Calu3 (cell line): ENCODE data around the gene METTL9. TPM values are rescaled to one million over a fixed set of nuclear protein-coding genes. Genes with fewer than 3 reads are reported as not detected.
A peak's percentile ranks its signal among the peaks of the same experiment; 100 is the strongest.
"Not testable (repeated sequence)": the region's sequence is repeated elsewhere in the genome, so short reads cannot be mapped to it uniquely, and the experiment has no call there.

ENCODE experiments used
- BruUV-seq: library from RNA; stranded (reverse); fragments of 400-500 nt; replicated peaks from 2 replicates; lab custom pipeline; 2021; lab: Mats Ljungman, UMichigan
- CTCF ChIA-PET: fragments of 300-600 bp; sonication (Branson Sonifier 250); formaldehyde crosslinking; loops from one replicate; lab custom pipeline; 2022; ENCODE audit warnings: antibody characterized with exemption; lab: Charles Lee
- DNase-seq: peaks from one replicate; pipeline ENCODE4 v3.0.0; 2022
- H3K27ac Mint-ChIP-seq: one replicate; pipeline ENCODE4 v1.8.0; 2022; ENCODE audit warnings: mixed read lengths; ENCODE audit not compliant: unreplicated experiment
- H3K27me3 Mint-ChIP-seq: one replicate; pipeline ENCODE4 v1.8.0; 2022; ENCODE audit warnings: mixed read lengths; ENCODE audit not compliant: unreplicated experiment
- H3K36me3 Mint-ChIP-seq: one replicate; pipeline ENCODE4 v1.8.0; 2022; ENCODE audit warnings: mild to moderate bottlenecking, moderate library complexity, mixed read lengths; ENCODE audit not compliant: insufficient read depth, unreplicated experiment
- H3K4me1 Mint-ChIP-seq: one replicate; pipeline ENCODE4 v1.8.0; 2022; ENCODE audit warnings: mild to moderate bottlenecking, low read depth, mixed read lengths; ENCODE audit not compliant: unreplicated experiment
- H3K4me3 Mint-ChIP-seq: one replicate; pipeline ENCODE4 v1.8.0; 2022; ENCODE audit warnings: mild to moderate bottlenecking, low read depth, moderate library complexity, mixed read lengths; ENCODE audit not compliant: unreplicated experiment
- H3K9me3 Mint-ChIP-seq: one replicate; pipeline ENCODE4 v1.8.0; 2022; ENCODE audit warnings: low read depth, mixed read lengths; ENCODE audit not compliant: unreplicated experiment
- intact Hi-C: fragments of 100-400 bp; cut with micrococcal nuclease; formaldehyde crosslinking; loops from one replicate; pipeline ENCODE4 v1.10.0; 2022; ENCODE audit not compliant: unreplicated experiment
- total RNA-seq: library from RNA; stranded (reverse); gene quantifications from 2 replicates; pipeline ENCODE4 v1.2.3, GENCODE V29; 2022
- TF ChIP-seq, protein P1 (sequence below): fragments of 200-600 bp; IDR thresholded peaks from one replicate; pipeline ENCODE4 v1.8.0; 2022; ENCODE audit warnings: antibody characterized with exemption; ENCODE audit not compliant: unreplicated experiment

The METTL9 gene
- total RNA-seq, 1 experiment from 2014 or later = 109 TPM

DNA sequence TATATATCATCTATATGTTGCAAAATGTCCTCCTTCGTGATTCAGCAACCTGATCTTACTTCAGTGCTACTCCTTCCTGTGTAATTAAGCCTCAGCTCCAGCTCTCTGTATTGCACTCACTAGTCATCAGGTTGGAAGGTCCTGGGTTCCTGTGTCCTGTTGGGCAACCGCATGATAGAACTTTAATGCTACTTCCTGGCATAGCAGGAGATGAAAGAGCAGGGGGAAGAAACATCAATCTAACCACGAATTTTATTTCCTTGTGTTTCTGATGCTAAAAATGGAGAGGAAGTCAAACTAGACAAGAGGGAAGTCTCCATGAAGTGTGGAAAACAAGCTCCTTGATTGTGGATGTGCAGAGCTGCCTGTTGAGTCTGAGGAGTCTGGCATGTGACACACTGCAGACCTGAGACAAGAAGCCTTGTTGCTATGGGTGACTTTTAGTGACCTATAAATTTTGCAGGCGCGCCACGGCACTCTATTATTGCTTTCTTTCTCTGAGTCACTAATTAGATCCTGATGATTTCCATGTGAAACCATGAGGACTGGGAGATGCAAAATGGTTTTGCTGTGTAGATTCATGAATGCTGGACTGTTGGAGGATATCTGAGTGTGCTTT, 27.4 kb downstream of the METTL9 start:
- intact Hi-C loops = loop anchor here (1.0 kb wide), 1 partner anchor 12 kb away; no protein-coding TSS in a partner anchor
- TF ChIP-seq, protein P1, sequence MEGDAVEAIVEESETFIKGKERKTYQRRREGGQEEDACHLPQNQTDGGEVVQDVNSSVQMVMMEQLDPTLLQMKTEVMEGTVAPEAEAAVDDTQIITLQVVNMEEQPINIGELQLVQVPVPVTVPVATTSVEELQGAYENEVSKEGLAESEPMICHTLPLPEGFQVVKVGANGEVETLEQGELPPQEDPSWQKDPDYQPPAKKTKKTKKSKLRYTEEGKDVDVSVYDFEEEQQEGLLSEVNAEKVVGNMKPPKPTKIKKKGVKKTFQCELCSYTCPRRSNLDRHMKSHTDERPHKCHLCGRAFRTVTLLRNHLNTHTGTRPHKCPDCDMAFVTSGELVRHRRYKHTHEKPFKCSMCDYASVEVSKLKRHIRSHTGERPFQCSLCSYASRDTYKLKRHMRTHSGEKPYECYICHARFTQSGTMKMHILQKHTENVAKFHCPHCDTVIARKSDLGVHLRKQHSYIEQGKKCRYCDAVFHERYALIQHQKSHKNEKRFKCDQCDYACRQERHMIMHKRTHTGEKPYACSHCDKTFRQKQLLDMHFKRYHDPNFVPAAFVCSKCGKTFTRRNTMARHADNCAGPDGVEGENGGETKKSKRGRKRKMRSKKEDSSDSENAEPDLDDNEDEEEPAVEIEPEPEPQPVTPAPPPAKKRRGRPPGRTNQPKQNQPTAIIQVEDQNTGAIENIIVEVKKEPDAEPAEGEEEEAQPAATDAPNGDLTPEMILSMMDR = no peak
- Mint-ChIP-seq H3K4me1 (peaks cover 56% of the 10 kb centered on the region), H3K4me3 (peak overlapping the region; percentile 39), H3K36me3 (peaks cover 51% of the 10 kb centered on the region), H3K27me3 (no peaks in the 10 kb centered on the region), H3K9me3 (no peaks in the 10 kb centered on the region), H3K27ac (peak overlapping the region; percentile 80)
- peak; percentile 63 for DNase-seq
- CTCF ChIA-PET = interaction anchor here (0.7 to 1.0 kb wide), 5 partner anchors 8 to 21 kb away, joined by 3 to 5 read pairs (median 3); no protein-coding TSS in a partner anchor
- TSS peak; percentile 8 for BruUV-seq

DNA sequence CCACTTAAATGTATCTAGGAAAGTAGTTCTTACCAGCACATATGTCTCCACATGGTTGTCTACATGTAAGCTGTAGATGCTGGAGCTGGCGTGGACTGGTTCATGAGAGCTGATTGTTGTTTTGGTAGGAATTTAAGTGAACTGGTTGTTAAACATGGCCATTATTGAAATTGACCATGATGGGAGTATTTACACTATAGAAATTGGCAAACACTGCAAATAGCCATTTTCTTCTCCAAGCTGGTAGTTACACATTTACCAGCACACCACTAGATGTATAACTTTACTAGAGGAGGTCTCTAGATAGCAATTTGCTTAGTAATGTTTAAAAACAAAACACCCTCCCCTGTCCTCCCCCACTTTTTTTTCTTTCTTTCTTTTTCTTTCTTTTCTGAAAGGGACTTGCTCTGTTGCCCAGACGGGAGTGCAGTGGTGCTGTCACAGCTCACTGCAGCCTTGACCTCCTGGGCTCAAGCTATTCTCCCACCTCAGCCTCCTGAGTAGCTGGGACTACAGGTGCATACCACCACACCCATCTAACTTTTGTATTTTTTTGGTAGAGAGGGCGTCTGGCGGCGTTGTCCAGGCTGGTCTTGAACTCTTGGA, 28.8 kb downstream of the METTL9 start:
- CTCF ChIA-PET = no interaction called here
- TF ChIP-seq, protein P1 = no peak
- no peaks in the 10 kb centered on the region for H3K9me3 Mint-ChIP-seq
- no peak overlapping the region for H3K4me3 Mint-ChIP-seq
- H3K27ac Mint-ChIP-seq = no peak overlapping the region
- no TSS peak for BruUV-seq
- no peaks in the 10 kb centered on the region for H3K27me3 Mint-ChIP-seq
- H3K36me3 Mint-ChIP-seq = peaks cover 51% of the 10 kb centered on the region
- no peak for DNase-seq
- intact Hi-C loops = no loop called here
- peaks cover 71% of the 10 kb centered on the region for H3K4me1 Mint-ChIP-seq

DNA sequence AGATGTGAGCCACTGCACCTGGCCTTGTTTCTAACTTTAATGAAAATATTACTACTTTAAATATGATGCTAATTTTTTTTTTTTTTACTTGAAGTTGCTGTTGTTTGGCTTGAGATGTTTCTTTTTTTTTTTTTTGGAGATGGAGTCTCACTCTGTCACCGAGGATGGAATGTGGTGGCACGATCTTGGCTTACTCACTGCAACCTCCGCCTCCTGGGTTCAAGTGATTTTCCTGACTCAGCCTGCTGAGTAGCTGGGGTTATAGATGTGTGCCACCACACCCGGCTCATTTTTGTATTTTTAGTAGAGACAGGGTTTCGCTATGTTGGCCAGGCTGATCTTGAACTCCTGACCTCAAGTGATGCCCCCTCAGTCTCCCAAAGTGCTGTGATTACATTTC, 29.4 kb downstream of the METTL9 start:
- BruUV-seq = no TSS peak
- H3K4me1 Mint-ChIP-seq = peaks cover 74% of the 10 kb centered on the region

DNA sequence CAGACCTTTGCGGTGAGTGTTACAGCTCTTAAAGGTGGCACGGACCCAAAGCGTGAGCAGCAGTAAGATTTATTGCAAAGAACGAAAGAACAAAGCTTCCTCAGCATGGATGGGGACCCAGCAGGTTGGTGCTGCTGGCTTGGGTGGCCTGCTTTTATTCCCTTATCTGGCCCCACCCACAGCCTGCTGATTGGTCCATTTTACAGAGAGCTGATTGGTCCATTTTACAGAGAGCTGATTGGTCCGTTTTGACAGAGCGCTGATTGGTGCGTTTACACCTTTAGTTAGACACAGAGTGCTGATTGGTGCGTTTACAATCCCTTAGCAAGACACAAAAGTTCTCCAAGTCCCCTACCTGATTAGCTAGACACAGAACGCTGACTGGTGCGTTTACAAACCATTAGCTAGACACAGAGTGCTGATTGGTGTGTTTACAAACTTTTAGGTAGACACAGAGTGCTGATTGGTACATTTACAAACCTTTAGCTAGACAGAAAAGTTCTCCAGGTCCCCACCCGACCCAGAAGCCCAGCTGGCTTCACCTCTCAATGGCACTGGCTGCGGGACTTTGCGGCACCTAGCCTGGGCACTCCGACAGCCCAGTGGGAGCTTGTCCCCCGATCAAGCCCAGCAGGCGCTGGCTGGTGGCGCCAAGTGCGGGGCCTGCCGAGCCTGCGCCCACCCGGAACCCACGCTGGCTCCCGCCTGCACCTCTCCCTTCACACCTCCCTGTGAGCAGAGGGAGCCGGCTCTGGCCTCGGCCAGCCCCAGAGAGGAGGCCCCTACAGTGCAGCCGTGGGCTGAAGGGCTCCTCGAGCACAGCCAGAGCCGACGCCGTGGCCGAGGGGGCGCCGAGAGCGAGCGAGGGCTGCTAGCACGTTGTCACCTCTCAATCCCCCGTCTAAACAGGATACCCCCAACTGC, 30.5 kb downstream of the METTL9 start:
- peak overlapping the region; percentile 27 for H3K27ac Mint-ChIP-seq
- DNase-seq, BruUV-seq, H3K27me3 Mint-ChIP-seq, H3K4me3 Mint-ChIP-seq, intact Hi-C loops, CTCF ChIA-PET, H3K9me3 Mint-ChIP-seq: not testable (repeated sequence)
- peaks cover 39% of the 10 kb centered on the region for H3K36me3 Mint-ChIP-seq
- peaks cover 74% of the 10 kb centered on the region for H3K4me1 Mint-ChIP-seq

More for the DNA sequence above, 29.4 kb downstream of the METTL9 start:
- CTCF ChIA-PET = no interaction called here
- peaks cover 49% of the 10 kb centered on the region for H3K36me3 Mint-ChIP-seq
- TF ChIP-seq, protein P1 = no peak
- H3K9me3 Mint-ChIP-seq = no peaks in the 10 kb centered on the region
- intact Hi-C loops = no loop called here
- H3K27me3 Mint-ChIP-seq = no peaks in the 10 kb centered on the region
- no peak for DNase-seq
- H3K4me3 Mint-ChIP-seq = no peak overlapping the region
- peak overlapping the region; percentile 27 for H3K27ac Mint-ChIP-seq

DNA sequence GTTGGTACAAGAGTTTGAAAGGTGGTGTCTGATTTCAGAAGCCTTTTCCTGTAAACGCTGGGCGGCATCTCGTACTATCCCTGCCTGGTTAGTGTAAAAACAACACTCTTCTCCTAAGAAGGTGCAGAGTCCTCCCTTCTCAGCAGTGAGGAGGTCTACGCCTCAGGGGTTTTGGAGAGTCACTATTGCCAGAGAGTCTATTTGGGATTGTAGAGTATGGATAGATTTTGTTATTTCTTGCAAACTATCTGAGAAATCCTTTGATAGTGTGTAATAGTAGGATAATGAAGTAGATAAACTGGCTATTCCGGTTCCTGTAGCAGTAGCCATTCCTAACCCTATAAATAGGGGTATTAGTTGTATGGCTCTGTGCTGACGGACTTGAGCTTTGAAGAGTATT, 31.5 kb downstream of the METTL9 start:
- BruUV-seq, H3K9me3 Mint-ChIP-seq, H3K4me3 Mint-ChIP-seq, intact Hi-C loops, CTCF ChIA-PET, H3K27me3 Mint-ChIP-seq: not testable (repeated sequence)
- peak; percentile 12 for DNase-seq
- Mint-ChIP-seq H3K36me3 (peaks cover 42% of the 10 kb centered on the region), H3K27ac (peak overlapping the region; percentile 75), H3K4me1 (peaks cover 70% of the 10 kb centered on the region)

DNA sequence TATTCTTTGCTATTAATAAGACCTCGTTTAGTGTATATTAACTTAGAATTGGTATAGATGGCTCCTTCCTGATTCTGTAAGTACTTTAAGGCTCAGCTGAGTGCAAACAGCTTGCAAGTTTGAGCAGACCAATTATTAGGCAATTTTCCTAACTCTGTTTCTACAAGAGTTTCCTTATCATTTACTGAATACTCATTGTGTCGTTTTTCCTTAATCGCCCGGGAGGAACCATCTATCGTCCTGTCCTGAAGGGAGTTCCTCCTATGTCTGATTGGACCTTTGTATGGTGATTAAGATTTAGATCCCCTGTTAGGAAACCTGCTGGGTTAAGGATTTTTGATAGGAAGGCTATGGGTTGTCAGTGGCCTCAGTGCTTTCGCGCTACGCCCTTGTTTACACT, 32.0 kb downstream of the METTL9 start:
- H3K9me3 Mint-ChIP-seq, BruUV-seq, DNase-seq, H3K4me3 Mint-ChIP-seq, H3K27me3 Mint-ChIP-seq, intact Hi-C loops, CTCF ChIA-PET: not testable (repeated sequence)
- Mint-ChIP-seq H3K4me1 (peaks cover 65% of the 10 kb centered on the region), H3K27ac (peak overlapping the region; percentile 75), H3K36me3 (peaks cover 42% of the 10 kb centered on the region)
